GM10266 (cell line): ENCODE measurements around the gene ANXA2.

Source experiments
- DNase-seq: peaks from one replicate; pipeline ENCODE4 v3.0.0; 2012; ENCODE audit errors: extremely low spot score
- TF ChIP-seq, protein P1 (sequence below): IDR thresholded peaks from 2 replicates; pipeline ENCODE4 v1.5.1; 2012; ENCODE audit warnings: mild to moderate bottlenecking, low read depth; ENCODE audit not compliant: control insufficient read depth, insufficient read depth; ENCODE audit errors: missing control alignments

Gene ANXA2

DNA sequence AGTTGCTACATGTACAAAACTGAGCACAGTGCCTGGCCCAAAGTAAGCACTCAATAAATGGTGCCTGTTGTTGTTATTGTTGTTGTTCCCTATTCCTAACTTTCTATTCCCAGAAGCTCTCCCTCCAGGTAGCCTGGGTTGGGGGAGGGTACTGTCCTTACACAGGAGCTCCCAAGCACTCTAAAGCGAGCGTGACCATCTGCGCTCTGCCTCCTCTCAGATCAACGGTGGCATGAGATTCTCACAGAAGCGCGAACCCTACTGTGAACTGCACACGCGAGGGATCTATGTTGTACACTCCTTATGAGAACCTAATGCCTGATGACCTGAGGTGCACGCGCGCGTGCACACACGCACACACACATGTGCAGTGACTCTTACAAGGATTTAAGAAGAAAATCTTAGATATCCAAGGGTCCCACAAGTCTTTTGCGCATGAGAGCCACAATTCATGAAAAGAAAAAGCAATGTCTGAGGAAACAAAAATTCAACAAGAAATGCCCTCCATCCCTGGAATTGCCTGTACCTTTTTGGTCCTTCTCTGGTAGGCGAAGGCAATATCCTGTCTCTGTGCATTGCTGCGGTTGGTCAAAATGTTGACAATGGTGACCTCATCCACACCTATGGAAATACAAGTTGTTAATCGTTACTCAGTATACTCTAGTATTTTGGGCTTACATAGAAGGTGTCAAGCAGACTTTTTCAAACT lies 33.7 kb downstream of the ANXA2 start:
- DNase-seq: no peak
- TF ChIP-seq, protein P1, sequence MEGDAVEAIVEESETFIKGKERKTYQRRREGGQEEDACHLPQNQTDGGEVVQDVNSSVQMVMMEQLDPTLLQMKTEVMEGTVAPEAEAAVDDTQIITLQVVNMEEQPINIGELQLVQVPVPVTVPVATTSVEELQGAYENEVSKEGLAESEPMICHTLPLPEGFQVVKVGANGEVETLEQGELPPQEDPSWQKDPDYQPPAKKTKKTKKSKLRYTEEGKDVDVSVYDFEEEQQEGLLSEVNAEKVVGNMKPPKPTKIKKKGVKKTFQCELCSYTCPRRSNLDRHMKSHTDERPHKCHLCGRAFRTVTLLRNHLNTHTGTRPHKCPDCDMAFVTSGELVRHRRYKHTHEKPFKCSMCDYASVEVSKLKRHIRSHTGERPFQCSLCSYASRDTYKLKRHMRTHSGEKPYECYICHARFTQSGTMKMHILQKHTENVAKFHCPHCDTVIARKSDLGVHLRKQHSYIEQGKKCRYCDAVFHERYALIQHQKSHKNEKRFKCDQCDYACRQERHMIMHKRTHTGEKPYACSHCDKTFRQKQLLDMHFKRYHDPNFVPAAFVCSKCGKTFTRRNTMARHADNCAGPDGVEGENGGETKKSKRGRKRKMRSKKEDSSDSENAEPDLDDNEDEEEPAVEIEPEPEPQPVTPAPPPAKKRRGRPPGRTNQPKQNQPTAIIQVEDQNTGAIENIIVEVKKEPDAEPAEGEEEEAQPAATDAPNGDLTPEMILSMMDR: no peak

DNA sequence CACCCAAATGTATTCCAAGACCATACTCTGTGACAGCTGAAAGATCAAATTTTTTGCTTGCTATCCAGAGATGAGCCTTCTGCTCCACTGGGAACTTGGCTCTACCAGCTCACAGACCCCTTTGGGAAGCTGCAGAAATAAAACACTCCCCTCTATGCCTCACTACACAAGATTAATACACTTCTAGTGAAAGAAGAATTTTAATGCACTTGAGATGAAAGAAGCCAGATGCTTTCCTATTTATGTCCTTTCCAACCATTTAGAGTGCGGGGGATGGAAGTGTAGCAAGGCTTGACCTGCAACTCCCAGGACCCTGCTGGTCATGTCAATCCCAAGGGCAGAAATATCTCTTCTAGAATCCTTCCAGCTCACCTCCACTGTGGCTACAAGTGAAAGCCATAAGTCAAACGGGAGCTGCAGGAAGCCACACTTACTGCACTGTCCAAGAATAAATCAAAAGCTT lies 34.7 kb downstream of the ANXA2 start:
- DNase-seq: no peak
- TF ChIP-seq, protein P1: no peak

DNA sequence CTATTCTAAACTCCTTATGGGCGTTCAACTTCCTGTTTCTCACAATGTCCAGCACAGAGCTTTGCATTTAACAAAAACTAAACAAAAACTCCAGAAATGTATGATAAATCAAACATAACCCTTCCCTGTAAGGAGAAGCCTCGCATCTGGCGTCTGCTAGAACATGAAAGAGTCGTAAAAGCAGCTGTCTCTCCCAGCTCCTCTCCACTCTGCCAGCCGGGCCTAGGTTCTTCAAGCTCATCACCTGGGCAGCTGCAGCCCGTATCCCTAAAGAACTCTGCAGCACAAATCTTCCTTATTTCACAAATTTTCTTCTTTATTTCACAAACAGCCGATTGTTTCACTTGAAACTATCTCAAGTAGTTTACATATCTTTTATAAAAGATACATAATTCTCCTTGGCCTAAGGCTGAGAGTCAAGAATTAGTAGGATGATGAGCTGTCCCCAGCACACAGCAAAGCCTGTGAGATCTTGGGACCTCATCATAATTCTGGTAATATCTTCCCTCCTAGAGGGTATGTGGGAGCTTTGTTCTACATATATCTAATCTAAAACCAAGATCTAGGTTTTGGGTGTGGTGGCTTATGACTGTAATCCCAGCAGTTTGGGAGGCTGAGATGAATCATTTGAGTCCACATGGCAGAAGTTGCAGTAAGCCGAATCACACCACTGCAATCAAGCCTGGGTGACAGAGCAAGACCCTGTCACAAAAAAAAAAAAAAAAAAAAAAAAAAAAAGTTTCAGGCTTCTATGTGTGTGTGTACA lies 35.3 kb downstream of the ANXA2 start:
- no peak for DNase-seq
- TF ChIP-seq, protein P1: no peak

DNA sequence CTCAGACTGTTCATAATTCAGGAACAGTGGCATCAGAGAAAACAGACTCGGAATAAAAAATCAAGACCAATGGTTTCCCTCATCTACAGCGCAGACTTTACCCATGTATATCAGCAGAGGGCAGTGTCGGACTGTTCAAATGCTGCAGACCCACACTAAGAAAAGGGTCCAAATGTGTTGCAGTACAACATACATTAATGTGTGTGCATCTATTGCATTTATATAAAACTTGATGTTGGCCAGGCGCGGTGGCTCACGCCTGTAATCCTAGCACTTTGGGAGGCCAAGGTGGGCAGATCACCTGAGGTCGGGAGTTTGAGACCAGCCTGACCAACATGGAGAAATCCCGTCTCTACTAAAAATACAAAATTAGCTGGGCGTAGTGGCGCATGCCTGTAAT lies 38.0 kb downstream of the ANXA2 start:
- peak; percentile 71 for DNase-seq
- TF ChIP-seq, protein P1: peak; percentile 80

DNA sequence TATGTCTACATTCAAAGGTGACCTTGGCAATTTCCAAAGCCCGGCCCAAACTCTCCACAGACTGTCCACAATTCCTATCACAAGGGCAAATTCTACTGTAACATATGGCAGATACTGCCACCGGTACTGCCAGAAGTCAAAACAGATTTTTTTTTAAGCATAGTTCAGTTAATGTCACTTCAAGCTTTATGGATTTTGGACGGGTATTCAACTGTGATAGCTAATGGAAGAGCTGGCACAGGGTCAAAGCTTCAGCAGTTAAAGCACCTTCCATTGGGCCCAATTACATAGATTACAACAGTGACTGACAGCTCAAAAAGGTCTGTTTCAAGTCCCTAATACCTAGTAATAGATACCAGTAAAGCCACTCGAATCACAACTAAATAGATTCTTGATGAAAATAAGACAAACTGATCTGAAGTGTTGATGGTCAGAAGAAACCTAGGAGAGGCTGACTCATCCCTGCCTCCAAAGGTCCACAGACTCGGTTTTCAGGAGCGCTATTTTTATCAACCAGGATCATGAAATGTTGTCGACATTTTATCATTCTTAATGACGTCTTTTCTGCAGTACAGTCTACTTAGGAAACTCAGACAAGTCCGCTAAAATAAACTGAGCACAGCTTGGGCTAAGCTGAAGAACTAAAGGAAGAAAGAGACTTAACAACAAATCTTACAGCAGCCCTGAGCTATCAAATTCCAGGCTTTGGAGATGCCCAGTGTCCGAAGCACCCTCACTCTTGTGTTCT lies 38.7 kb downstream of the ANXA2 start:
- TF ChIP-seq, protein P1: no peak
- DNase-seq: no peak

DNA sequence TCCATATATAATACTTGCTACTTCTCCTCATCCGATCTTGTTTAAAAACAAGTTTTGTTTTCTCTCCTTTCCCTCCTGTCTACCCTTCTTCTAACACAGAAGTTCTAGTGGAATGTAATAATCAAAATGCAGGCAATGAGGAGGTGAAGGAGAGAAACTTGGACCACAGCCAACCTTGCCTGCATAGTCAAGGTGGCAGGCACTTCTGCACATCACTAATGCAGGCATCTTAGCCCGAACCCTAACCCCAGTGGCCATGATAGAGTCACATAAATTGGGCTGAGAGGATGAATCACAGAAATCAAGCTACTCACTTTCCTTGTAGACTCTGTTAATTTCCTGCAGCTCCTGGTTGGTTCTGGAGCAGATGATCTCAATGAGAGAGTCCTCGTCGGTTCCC lies 41.0 kb downstream of the ANXA2 start:
- TF ChIP-seq, protein P1: no peak
- no peak for DNase-seq
